ENCODE measurements around the gene ENPP3.
"Not testable (repeated sequence)": the region's sequence is repeated elsewhere in the genome, so short reads cannot be mapped to it uniquely, and the experiment has no call there.

- TF ChIP-seq PHF8, ZNF142, ZNF451, ZNF572 (CRISPR knock-in tag; IDR thresholded peaks at IDR 0.05): not testable (repeated sequence)
These were observed 114.1 kb downstream of the ENPP3 start for GRCh38 chr6:131751012-131751715.
